CMK (cell line): ENCODE data around the gene DIRAS2.
"Not testable (repeated sequence)": the region's sequence is repeated elsewhere in the genome, so short reads cannot be mapped to it uniquely, and the experiment has no call there.

Source experiments
- DNase-seq: peaks from one replicate; pipeline ENCODE4 v3.0.0-alpha.2; 2010; ENCODE audit warnings: low read depth

Gene DIRAS2, protein sequence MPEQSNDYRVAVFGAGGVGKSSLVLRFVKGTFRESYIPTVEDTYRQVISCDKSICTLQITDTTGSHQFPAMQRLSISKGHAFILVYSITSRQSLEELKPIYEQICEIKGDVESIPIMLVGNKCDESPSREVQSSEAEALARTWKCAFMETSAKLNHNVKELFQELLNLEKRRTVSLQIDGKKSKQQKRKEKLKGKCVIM

DNA sequence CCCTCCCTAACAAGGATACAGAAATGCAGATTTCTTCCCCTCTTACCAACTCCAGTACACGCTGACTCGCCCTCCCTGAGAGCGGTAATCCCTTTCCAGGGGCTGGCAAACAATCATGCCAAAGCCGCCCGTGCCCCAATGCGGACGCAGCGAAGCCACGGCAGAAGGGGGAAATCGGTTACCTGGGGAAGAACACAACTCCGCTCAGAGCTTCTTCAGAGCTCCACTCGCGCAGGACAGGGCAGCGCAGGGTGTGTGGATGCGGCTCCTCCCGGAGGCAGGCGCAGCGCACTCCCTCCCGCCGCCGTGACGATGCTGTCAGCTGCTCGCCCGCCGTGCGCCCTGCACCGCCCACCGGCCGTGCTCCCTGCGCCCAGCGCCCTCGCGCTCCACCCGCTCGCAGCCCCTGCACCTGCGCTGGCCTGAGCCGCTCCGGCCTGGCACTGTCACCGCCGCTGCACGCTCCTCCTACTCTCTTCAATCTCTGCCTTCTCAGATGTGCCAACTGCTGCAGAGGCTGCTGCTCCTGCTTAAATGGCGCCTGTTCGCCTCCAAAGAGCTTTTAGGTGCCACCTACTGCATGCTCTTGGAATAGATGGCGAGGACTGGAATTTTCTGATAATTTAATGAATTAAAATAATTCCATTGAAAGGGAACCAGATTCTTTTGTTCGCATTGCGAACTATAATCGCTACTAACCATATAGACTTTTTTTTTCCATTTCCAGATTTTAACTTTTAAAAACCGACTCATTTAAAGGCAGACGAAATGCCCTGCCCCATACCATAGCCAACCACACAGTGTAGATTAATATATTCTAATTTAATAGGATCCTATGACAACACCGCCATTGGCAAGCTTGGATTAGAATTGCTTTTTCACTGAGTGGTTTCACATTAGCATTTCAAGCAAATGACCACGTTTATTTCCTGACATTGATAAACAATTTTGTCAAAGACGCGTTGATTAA is at the start of gene DIRAS2:
TSS of gene DIRAS2 (minus strand) at position 255 of the 970 bp plus-strand sequence. CDS start 28,997 bp downstream, outside the sequence.
- no peak for DNase-seq

DNA sequence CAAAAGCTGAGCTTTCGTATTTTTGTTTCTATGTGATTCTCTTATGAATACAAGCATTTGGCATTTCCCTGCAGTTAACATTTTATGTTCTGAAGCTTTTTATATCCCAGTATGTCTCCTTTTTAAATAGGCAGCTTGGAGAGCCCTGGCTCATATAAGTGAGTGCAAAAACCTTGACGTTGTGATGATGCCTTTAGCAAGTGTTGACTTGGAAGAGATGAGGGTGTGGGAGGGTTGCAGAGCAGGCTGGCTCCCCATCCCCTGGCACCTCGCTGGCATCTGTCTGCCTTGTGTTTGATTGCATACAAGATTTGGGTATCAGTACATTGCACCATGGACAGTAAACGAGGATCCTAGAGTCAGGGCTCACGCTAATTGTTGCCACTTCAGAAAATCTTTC is 42.1 kb upstream of the DIRAS2 start:
- DNase-seq, result no peak

DNA sequence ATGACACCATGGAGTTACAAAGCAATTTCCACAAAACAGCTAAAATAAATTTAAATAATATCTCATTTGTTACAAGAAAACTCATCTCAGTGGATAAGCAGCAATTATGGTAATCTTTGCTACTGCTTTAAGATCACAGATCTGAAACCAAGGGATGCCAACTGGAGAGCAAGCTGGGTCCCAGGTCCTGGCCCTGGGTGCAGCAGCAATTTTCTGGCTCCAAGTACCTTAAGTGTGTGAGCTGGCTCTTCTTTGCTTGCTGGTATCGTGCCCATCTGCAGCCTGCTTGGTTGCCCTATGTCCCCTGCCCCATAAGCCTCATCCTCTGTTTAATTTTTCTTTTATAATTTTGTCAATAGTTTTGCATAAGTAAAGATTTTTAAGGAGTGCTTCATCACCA is 41.5 kb upstream of the DIRAS2 start:
- no peak for DNase-seq

DNA sequence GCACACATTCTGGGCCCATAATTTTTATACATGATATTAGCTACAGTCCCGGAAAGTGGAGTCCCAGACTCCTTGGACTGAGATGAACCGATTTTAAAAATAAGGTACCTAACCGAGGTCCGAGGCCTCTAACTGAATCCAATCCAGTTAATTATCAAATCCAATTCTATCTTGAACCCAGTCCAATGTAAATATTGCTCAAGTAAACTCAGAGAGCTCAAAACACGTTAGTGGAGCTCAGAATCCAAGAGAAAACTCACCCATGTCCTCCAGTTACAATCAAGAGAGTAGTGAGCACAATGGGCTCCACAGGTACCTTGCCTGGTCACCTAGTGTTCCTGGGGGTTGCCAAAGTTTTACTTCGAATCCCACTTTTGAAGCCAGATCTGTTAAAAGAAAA is 37.9 kb upstream of the DIRAS2 start:
- no peak for DNase-seq

DNA sequence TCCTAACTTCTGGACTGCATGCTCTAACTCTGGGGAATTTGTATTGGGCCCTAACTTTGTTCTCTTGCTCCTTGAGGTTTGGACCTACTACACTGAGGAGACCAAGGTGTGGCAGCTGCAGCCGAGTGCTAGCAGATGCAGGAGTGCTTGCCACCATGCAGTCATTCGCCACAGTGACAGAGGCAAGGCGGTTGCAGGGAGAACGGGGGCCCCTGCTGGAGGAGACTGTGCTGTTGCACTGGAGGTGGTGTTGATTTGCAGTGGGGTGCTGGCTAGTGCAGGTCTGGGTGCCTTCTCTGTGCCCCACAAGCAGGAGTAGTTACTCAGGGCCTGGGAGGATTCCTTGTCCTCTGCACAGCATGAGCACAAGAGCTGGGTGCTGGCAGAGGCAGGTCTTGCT is 22.4 kb upstream of the DIRAS2 start:
- DNase-seq, result no peak

DNA sequence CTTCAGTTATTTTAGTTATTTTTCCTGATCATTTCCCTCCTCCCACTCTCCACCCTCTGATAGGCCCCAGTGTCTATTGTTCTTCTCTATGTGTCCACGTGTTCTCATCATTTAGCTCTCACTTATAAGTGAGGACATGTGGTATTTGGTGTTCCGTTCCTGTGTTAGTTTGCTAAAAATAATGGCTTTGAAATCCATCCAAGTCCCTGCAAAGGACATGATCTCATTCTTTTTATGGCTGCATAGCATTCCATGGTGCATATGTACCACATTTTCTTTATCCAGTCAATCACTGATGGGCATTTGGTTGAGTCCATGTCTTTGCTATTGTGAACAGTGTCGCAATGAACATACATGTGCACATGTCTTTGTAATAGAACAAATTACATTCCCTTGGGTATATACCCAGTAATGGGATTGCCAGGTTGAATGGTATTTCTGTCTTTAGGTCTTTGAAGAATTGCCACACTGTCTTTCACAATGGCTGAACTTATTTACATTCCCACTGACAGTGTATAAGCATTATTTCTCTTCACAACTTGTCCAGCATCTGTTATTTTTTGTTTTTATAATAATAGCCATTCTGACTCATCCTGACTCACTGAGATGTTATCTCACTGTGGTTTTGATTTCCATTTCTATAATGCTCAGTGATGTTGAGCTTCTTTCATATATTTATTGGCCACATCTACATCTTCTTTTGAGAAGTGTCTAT is 17.2 kb upstream of the DIRAS2 start:
- no peak for DNase-seq

DNA sequence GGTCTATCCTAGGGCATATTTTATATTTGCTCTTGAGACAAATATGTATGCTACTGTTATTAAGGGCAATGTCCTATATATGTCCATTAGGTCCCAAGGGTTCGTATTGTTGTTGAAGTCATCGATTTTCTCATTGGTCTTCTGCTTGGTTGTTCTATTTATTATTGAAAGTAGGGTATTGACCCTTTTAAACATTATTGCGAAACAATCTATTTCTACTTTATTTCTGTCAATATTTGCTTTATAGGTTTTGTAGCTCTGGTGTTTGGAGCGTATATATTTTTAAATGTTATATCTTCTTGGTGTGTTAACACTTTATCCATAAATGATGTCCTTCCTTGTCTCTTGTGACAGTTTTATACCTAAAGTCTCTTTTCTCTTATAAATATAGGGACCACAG is 16.2 kb upstream of the DIRAS2 start:
- DNase-seq, result no peak

DNA sequence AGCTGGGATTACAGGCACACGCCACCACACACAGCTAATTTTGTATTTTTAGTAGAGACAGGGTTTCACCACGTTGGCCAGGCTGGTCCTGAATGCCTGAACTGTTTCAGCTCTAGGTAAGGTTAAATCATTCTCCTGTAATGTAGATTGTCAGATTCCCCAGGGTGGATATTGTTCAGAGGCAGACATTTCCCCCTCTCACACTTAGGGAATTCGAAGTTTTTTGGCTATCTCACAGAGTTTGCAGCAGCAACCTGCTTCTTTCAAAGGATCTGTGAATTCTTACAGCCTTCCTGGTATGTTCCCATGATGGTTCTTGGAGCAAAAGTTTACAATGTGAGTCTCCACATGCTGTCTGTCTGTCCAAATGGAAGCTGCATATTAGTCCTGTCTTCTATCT is 15.6 kb upstream of the DIRAS2 start:
- DNase-seq, result no peak

DNA sequence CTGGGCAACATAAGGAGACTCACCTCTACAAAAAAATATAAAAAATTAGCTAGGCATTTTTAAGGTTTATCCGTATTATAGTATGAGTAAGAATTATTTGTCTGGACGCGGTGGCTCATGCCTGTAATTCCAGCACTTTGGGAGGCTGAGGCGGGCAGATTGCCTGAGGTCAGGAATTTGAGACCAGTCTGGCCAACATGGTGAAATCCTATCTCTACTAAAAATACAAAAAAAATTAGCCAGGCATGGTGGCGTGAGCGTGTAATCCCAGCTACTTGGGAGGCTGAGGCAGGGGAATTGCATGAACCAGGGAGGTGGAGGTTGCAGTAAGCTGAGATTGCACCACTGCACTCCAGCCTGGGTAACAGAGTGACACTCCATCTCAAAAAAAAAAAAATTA is 14.3 kb upstream of the DIRAS2 start:
- DNase-seq, result not testable (repeated sequence)

DNA sequence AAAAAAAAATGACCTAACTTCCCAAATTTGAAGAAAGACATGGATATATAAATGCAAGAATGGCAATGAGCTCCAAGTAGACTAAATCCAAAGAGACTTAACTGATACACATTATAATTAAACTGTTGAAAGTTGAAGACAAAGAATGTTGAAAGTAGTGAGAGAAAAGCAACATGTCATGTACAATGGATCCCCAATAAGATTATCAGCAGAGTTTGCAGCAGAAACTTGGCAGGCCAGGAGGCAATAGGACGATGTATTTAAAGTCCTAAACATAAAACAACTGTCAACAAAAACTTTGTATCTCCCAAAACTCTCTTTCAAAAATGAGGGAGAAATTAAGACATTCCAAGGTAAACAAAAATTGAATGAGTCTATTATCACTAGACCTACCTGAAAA is 8.6 kb upstream of the DIRAS2 start:
- no peak for DNase-seq

DNA sequence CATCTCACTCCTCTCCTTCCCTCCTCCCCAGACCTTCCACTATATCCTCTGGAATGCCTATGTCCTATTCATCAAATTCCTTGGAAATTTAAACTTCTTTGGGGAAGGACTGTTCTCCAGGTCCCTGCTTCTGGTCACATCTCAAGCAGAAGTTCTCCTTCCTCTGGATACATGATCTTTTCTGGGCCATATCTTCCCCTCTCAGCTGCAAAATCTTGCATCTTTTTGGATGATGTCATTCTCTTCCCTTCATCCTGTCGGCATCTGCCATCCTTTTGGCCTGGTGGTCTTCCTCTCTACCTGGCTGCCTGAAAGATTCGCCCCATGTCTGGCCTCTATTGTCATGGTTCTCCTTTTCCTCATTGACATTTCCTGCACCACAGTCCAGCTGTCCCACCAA is 5.2 kb upstream of the DIRAS2 start:
- no peak for DNase-seq

DNA sequence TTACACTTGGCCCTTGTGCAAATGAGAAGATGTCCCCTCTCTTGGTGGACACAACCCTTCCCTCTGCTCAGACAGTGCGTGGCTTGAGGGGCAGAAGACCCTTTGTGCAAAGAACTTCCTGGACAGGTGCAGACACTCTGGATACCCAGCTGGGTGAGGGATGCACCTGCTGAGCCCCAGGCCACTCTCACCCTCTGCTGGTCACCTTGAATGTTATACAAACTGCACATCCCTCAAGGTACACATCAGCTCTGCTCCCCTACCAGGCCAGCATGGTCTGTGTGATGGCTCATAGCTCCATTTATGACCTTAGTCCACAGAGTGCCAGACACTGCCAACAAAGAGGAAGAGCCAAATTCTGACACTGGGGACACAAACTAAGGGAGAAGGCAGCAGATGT is 3.1 kb upstream of the DIRAS2 start:
- DNase-seq, result no peak

DNA sequence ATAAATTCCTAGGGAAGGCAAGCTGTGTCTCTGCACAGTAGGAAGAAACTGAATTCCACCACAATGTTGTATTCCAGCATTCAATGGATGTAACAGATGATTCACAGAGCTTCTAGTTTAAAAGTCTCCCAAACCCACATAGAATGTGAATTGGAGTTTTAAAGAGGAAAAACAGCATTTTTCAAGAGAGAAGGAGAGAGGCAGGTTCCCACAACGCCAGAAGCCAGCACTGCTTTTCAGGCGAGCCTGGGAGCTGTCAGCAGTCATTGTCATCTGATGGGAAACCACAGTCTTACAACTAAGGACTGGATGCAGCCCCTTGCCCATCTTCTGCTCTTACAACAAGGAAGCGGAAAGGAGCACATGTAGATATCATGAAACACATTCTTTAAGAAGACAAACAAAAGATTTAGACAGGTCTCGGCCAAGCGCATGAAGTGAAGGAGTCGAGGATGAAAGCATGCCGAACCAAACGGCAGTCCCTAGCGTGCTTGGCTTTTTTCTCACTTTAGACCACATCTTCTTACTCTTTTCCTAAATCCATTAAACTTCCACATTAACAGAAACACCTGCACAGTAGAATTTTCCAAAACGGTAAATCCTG is 638 bp downstream of the DIRAS2 start:
- DNase-seq, result no peak

DNA sequence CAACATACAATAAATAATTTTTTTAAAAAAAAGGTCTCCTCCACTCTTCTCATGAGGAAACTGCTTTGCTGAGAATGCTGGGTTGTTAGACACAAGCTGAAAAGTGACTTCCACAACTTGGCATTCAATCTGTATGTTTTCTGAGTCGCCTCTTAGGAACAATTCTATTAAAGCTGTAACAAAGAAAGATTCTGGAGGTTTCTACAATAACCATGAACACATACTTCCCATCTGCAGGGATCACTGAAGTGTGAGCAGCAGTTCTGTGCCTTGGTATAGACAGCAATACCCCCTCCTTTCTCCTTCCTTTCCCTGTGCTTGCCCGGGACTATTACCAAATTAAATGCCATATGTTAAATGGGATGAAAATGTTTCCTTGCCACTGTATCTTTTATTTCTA is 1.5 kb downstream of the DIRAS2 start:
- no peak for DNase-seq

DNA sequence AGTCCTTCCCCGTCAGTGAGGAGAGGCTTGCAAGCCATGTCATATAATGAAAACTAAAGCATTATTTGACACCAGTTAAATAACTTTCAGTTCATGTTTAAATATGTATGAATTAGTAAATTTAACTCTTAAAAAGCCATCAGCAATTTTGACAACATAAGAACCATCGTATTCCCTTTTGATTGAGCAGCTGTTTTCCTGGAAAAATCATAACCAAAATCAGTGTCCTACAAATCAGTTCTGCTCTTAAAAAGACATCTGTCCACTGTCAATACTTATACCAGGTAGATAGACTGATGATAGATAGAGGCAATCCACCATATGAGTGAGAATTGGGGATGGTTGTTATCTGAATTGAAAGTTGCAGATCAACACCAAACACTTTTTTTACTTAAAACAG is 2.3 kb downstream of the DIRAS2 start:
- DNase-seq, result no peak

DNA sequence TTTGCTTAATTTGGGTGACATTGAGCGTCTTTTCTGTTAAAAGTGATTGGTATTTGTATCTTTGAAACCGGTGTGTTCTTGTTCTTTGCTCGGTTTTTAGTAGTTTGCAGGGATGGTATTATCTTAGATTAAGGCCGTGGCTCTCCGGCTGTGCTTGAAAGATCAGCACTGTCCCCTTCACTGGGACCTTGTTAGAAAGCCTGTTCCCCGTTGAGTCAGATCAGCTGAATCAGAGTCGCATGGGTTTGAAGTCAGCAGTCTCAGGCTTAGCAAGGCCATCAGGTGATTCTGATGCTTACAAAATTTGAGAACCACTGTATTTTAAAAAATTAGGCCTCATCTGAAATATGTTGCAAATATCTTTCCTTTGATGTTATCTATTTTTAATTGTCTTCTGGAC is 5.0 kb downstream of the DIRAS2 start:
- DNase-seq, result no peak

DNA sequence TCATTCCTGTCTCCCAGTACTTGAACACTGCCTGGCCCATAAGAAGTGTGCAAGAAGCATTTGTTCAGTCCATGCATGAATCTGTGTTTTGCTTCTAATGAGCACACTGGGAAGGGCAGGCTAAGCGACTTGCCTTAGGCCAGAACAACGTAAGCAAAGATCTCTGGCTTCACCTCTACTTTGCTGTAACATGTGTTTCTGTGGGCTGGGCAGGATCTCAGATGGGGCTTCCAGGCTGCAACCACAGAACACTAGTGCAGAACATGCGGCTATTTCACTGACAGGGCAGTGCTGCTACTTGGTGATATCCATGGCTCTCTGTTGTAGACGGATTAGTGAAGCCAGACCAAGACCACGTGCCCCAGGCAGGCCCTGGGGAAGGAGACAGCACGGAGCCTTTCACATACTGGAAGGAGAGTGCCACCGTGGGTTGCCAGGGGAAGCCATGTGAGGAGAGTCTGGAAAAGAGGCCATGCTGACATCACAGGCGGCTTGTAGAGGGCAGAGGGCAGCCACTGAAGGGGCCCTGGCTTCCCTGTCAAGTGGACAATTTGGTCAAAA is 9.9 kb downstream of the DIRAS2 start:
- no peak for DNase-seq

DNA sequence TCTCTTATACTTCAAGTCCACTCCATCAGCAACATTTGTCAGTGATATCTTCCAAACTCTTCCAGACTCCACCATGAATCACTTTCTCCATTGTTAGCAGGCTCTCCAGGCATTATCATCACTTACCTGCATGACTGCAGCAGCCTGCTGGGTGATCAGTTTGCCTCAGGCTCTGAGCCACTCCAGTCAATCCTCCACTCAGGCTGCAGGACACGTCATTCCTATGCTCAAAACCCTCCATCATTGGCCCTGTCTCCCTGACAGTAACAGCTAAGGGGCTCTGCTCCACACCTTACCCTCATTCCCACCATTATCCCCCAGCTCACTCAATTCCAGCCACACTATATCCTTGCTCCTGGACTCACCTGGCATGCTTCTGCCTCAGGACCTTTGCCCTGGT is 10.7 kb downstream of the DIRAS2 start:
- DNase-seq, result no peak

DNA sequence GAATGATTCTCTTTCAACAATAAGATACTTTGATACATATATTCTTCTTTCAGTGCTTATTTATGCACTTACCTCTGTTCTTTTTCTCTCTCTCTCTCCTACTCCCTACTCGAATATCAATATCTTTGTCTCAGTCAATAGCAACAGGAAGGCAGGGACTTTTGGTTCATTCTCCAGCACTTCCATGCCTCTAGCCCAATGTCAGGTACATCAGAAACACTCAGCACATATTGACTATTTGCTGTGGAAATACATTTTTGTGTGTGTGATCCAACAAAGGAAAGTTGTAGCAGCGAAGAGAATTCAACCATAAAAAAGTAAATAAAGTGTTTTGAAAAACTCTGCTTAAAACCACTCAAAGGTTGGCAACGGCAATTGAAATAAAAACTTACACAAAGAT is 12.6 kb downstream of the DIRAS2 start:
- DNase-seq, result no peak

DNA sequence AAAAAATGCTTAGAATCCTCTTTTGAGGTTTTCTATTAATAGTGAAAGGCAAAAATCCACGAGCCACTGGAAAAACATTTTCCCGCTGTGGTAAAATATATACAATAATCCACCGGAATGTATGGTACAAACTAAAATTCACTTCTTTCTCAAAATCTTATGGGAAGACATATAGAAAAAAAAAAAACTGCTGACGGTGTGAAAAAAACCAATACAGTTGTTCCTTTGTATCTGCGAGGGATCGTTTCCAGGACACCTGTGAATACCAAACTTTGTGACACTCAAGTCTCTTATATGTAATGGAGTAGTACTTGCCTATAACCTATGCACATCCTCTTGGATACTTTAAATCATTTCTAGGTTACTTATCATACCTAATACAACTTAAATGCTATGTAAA is 13.3 kb downstream of the DIRAS2 start:
- no peak for DNase-seq

DNA sequence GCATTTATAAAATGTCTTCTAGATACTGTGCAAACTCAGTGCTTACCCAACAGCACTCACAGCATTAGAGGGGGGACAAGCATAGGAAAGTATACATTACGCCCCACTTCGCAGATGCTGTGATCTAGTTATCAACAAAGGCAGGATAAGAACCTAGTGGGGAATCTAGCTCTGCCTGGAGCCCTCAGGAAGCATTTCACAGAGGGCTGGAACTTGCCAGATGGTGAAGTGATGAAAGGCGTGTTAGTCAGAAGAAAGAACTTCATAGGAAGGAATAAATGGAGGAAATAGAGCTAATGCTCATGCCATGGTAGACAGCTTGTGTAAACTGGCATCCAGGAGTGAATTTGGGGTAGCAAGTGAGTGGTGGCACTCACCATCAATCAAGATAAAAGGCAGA is 25.8 kb downstream of the DIRAS2 start:
- no peak for DNase-seq

DNA sequence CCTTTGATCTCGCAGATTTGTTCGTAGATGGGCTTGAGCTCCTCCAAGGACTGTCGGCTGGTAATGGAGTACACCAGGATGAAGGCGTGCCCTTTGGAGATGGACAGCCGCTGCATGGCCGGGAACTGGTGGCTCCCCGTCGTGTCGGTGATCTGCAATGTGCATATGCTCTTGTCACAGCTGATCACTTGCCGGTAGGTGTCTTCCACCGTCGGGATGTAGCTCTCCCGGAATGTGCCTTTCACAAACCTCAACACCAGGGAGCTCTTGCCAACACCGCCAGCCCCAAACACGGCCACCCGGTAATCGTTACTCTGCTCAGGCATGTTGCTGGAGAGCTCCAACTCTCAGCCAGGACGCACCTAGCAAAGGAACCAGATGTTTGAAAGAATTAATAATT is 29.1 kb downstream of the DIRAS2 start:
- no peak for DNase-seq
